GM21447 (cell line): ENCODE measurements around the gene PIP4K2A.
"Not testable (repeated sequence)": the region's sequence is repeated elsewhere in the genome, so short reads cannot be mapped to it uniquely, and the experiment has no call there.

Experiments
- ATAC-seq: cut with Tn5 transposase; IDR thresholded peaks from one replicate; pipeline ENCODE4 v1.9.1; 2021; ENCODE audit not compliant: unreplicated experiment

Gene PIP4K2A

DNA sequence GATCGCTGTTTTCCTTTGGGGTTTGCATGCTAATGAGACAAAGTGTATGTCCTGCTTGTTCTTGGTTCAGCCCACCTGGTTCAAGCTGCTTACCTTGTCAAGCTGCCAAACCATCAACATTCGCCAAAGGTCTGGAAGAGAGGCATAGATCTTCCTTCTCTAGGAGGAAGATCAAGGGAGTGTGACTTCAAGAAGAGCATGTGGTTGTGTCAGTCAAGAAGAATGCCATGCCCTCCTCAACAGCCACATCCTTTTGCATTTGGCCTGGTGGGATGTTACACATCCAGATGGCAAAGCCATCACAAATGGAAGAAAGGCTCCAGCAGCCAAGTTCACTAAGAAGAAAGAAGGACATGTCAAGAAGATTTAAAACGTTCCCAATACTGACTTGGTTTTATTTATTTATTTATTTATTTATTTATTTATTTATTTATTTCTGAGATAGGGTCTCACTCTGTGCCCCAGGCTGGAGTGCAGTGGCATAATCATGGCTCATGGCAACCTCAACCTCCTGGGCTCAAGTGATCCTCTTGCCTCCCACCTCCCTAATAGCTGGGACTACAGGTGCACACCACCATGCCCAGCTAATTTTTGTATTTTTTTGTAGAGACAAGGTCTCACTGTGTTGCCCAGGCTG lies 5.1 kb upstream of the PIP4K2A start:
- no peak for ATAC-seq

- not testable (repeated sequence) for ATAC-seq
These were observed 4.3 kb upstream of the PIP4K2A start for GRCh38 chr10:22718659-22719058.

GRCh38 chr10:22717728-22718127 lies 3.4 kb upstream of the PIP4K2A start:
- no peak for ATAC-seq

GRCh38 chr10:22716943-22717342 lies 2.6 kb upstream of the PIP4K2A start:
- ATAC-seq, result no peak

DNA sequence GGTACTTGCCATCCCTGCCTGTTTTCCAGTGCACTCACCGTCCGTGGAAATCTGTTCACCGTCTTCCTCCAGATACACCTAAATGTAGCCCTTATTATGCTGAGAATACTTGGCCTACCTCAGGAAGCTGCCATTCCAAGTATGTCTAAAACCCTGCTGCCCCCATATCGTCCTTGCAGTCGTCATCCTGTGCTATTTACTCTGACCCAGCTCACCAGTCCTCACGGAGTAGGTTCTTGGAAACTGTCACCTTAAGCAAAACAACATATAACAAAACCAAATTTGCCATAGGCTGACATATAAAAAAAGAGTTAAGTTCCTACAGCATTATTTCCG lies 880 bp upstream of the PIP4K2A start:
- ATAC-seq, result no peak

- peak; percentile 27 for ATAC-seq
These were observed 412 bp downstream of the PIP4K2A start for GRCh38 chr10:22713853-22714478.

DNA sequence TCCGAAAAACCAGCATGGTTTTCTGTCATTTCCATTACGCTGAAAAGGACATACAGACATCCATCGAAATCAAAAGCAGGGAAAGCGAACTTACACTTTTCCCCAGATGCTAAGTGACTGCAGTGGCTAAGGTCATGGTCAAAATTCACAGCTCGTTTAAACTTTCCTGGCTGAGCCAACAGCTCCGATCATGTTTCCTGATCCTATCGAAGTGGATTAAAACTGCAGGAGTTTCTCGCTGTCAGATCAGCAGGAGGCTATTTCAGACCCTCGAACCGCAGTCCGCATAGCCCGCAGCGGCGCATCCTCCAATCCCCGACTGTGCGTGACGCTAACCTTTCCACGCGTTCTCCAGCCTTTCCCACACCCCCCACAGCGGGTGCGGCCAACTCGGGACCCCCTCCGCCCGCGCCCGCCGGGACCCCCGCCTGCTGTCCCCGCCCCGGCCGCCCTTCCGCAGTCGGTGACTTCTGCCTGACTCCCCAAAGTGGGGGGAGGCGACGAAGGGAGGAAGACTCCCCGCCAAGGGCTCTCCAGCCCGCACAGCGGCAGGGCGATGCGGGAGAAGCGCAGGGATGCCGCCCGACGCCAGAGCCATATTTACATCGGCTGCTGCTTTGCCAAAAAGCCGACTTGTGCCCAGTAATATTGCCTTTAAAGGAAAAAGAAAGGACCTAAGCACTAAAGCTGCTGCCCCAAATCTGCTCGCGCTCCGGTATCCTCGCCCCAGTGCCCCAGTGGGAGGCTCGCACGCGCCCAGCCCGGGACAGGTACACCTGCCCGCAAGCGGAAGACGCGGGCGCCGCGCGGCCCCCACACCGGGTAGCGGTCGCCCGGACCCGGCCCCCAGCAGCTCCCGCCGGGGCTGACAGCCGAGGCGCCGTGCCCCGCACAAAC lies 1.2 kb downstream of the PIP4K2A start:
- ATAC-seq, result peak; percentile 23

GRCh38 chr10:22712211-22712955 lies 2.0 kb downstream of the PIP4K2A start:
- ATAC-seq, result no peak

GRCh38 chr10:22711373-22711772 lies 3.0 kb downstream of the PIP4K2A start:
- ATAC-seq, result no peak

DNA sequence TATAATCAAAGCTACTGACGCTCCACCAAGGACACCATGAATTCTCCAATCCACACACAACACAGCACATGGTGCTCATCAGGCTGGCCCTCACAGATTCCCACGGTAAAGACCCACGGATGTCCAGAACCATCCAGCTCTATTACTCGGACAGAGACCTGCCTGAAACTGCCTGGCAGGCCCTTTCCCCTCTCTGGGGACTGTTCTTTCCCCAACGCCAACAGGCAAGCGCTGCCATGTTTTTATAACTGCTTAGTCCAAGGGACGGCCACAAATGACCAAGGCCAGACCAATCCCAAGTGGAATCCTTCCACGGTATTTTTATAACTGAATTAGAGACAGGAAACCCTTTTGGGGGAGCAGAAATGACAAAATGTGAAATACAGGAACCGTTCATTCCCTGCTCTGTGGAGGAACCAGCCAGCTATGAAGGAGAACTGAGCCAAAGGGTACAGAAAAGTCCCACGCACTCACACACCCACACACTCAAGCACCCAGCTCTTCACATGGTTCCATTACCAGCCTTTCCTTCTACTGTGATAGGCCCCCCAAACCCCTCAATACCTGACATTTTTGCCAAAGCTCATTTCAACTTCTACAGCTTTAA lies 4.1 kb downstream of the PIP4K2A start:
- peak; percentile 32 for ATAC-seq

GRCh38 chr10:22708772-22709171 lies 5.6 kb downstream of the PIP4K2A start:
- ATAC-seq, result no peak

DNA sequence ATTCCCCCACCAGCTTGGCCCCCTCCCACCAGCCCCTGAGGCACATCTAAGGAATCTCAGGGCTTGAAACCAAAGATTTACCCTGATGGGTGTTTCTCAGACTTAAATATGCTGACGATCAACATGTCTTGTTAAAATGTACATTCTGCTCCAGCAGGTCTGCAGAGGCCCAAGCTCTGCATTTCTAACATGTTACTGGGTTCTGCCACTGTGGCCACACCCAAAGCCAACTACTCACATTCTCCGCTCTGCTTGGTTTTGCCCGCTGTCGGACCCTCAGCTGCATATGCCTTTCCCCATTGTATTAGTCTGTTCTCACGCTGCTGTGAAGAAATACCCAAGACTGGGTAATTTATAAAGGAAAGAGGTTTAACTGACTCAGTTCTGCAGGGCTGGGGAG lies 8.9 kb downstream of the PIP4K2A start:
- no peak for ATAC-seq

GRCh38 chr10:22704942-22705341 lies 9.4 kb downstream of the PIP4K2A start:
- peak; percentile 38 for ATAC-seq

DNA sequence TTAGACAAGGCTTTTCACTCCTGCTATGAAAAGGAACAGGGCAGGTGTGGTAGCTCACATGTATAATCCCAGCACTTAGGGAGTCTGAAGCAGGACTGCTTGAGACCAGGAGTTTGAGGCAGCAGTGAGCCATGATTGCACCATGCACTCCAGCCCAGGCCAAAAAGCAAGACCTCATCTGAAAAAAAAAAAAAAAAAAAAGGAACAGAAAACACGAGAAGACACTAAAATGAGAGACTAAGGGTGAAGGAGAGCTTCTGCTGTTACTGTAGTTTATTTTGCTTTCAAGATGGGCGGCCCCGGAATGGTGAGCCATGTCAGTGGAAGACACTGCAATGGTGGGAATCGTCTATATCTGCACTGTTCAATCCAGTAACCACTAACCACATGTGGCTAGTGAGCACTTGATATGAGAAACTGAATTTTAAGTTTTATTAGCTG lies 9.9 kb downstream of the PIP4K2A start:
- peak; percentile 36 for ATAC-seq

GRCh38 chr10:22702348-22702747 lies 12.0 kb downstream of the PIP4K2A start:
- no peak for ATAC-seq

GRCh38 chr10:22701132-22701826 lies 13.1 kb downstream of the PIP4K2A start:
- no peak for ATAC-seq

DNA sequence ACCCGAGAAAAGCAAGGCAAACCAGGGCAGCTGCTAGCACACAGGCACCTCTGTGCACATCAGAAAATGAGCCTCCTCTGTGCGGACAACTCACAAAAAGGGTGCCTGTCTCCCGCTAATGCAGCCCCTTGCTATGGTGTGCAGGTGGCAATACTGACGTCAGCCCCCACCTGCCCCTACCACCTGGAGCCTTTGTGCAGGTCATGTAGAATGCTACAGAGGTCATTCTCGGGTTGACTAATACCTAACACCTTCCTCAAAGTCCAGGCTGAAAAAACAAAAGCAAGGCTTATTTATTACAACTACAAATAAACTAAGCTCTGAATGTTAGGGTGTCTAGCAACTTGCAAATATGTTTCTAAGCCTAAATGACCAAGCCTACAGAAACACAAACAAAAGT lies 13.9 kb downstream of the PIP4K2A start:
- ATAC-seq, result no peak

GRCh38 chr10:22699976-22700375 lies 14.4 kb downstream of the PIP4K2A start:
- no peak for ATAC-seq

DNA sequence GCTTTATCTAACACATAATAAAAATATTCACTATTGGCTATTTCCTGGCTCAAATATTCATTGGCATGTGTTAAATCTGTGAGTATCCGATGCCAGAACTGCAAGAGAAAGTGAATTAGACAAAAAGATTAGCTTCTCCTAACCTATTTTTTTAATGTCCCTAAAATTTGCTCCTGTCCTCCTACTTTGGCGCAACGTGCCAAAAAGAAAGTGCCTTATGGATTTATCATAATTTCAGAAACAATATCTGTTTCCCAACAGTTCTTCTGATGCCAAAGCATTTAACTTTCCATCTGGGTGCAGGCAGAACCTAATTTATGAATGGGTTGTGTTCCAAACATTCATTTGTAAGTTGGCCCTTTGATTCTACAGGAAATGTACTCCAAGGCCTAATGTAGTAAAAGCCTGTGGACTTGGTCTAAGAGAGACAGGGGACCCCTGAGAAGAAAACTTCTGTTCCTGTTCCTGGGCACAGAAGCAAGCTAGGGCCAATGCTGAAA lies 15.4 kb downstream of the PIP4K2A start:
- no peak for ATAC-seq

- no peak for ATAC-seq
These were observed 16.6 kb downstream of the PIP4K2A start for GRCh38 chr10:22697800-22698199.
